ENCODE results near the gene FGF8.

Gene FGF8

DNA sequence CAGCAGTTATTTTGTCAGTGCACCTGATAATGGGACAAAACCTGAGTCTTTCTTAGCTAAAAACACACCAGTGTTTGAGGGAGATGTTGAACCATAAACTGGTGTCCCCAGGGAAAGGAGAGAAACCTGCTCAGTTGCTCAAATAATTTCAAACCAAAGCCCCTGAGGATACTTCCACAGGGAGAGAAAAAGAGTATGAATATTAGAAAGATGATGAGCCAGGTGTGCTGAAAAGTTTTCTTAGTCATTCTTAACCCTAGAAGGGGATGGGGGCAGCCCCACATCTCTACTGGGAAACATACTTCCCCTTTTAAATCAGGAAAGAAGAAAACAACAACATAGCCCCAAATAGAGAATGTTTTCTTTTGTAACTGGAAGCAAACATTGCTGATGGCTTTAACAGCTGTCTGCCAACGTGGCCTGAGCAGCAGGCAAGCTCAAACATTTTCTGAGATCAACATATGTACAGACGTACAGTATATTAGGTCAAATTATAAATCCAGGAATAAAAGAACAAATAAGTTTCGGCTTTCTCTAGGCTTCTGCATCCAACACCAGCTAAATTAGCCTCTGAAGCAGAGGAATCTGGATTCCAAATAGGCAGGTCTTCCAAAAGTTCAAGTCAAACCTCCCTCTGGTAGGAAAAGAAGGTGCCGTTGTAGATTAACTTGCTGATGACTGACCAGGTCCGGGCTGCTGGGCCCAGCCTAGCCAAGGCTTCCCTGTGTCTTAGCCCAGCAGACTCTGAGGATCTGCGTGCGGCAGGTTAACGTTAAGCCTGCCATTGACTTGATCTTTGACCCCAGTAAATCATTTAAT lies 50.4 kb downstream of the FGF8 start:
- no peak for DNase-seq (ENCODE audit: low read depth)

DNA sequence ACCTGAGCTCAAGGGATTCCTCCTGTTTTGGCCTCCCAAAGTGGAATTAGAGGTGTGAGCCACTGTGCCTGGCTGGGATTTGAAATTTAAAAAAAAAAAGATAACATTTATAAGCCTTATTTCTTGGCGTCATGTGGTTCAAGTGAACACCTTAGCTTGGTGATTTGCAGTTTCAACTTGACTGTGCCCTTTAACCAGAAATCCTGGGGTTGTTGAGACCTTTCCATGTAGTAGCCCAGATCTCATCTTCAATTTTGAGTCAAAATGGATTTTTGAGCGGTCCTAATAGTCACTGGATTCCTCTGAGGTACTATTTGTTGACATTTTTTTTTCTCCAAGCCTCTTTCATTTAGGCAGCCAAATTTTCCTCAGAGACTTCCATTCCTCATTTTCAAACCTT lies 51.5 kb downstream of the FGF8 start:
- DNase-seq (ENCODE audit: low read depth): no peak

DNA sequence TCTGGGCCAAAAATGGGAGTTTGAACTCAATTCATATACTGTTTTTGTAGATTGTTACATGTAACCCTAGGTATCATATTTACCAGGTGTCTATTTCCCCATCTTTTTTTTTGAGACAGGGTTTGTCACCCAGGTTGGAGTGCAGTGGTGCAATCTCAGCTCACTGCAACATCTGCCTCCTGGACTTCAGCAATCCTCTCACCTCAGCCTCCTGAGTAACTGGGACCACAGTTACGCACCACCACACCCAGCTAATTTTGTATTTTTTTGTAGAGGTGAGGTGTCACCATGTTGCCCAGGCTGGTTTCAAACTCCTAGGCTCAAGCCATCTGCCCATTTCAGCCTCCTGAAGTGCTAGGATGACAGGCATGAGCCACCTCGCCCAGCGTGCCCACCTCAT lies 52.7 kb downstream of the FGF8 start:
- no peak for DNase-seq (ENCODE audit: low read depth)

DNA sequence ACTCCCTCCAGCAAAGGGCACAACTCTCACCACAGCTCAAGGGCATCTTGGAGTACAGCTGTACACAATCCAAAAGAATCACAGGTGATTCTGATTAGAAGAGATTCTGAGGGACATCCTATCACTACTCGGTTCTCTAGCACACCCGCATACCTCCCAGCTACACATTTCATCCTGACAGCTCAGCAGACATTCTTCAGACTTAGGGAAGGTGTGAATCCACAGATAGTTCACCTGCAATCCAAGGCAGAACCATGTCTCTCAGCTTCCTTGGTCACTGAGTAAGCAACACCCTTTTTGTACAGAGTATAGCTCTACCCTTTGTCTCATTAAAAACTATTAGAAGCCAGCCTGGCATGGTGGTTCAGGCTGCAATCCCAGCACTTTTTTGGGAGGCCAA lies 54.1 kb downstream of the FGF8 start:
- DNase-seq (ENCODE audit: low read depth): no peak

DNA sequence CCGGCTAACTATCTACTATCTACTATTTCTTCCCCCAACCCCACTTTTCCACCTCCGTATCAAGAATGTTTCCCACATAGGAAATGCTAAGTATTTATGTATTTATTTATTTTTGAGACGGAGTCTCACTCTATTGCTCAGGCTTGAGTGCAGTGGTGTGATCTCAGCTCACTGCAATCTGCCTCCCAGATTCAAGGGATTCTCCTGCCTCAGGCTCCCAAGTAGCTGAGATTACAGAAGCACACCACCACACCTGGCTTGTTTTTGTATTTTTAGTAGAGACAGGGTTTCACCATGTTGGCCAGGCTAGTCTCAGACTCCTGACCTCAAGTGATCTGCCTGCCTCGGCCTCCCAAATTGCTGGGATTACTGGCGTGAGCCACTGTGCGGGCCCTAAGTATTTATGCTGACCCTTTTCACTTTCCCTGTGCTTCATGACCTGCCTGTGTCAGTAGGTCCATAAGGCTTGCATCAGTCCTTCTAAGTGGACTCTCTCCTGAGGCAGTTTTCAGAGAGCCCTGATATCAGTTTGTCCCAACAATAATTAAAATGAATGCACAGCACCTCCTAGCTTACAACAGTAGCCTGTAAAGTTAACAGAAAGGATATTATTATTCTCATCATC lies 55.2 kb downstream of the FGF8 start:
- DNase-seq (ENCODE audit: low read depth): no peak
